Breast epithelium (tissue), 4 donors: ENCODE results near the gene MDH1B. TPM values are rescaled to one million over a fixed set of nuclear protein-coding genes. Genes with fewer than 3 reads are reported as not detected.

ENCODE experiments used
- DNase-seq, 2 donors: peaks; one replicate each; pipeline ENCODE4 v3.0.0-alpha.2; 2019; ENCODE audit warnings: low spot score in 2 of 2
- H3K27ac ChIP-seq, 2 donors: fragments of 200-600 bp; sonication (generic) in 1 of 2; one replicate each; pipeline ENCODE4 v1.5.1; 2016 to 2019; ENCODE audit warnings: mild to moderate bottlenecking in 1 of 2
- H3K27me3 ChIP-seq, 2 donors: fragments of 200-600 bp; sonication (generic) in 1 of 2; one replicate each; pipeline versions ENCODE4 v1.5.1 to v1.6.0; 2017 to 2019; ENCODE audit warnings: control low read depth in 1 of 2, mild to moderate bottlenecking in 1 of 2
- H3K36me3 ChIP-seq: fragments of 200-600 bp; one replicate; pipeline ENCODE4 v1.5.1; 2019
- H3K4me1 ChIP-seq, 2 donors: fragments of 200-600 bp; sonication (generic); one replicate each; pipeline ENCODE4 v1.5.1; 2016 to 2019; ENCODE audit warnings: control low read depth in 1 of 2
- H3K4me3 ChIP-seq, 3 donors: fragments of 200-600 bp; sonication (generic); 1 replicate in 2 of 3; 2 replicates in 1 of 3; pipeline ENCODE4 v1.5.1; 2016 to 2019; ENCODE audit warnings: mild to moderate bottlenecking in 3 of 3, moderate library complexity in 2 of 3
- H3K9me3 ChIP-seq, 2 donors: fragments of 200-600 bp; sonication (generic) in 1 of 2; one replicate each; pipeline ENCODE4 v1.5.1; 2016 to 2019; ENCODE audit warnings: control low read depth in 1 of 2
- CTCF ChIP-seq, 3 donors: fragments of 450-650 bp; IDR thresholded peaks; one replicate each; pipeline ENCODE4 v1.5.1; 2016 to 2017; ENCODE audit warnings: antibody characterized with exemption in 3 of 3, mild to moderate bottlenecking in 3 of 3, moderate library complexity in 3 of 3
- POLR2A ChIP-seq: fragments of 450-650 bp; IDR thresholded peaks from one replicate; pipeline ENCODE4 v1.6.1; 2016; ENCODE audit warnings: antibody characterized with exemption, mild to moderate bottlenecking, moderate library complexity
- POLR2AphosphoS5 ChIP-seq, 3 donors: sonication (generic); formaldehyde crosslinking; IDR thresholded peaks; one replicate each; pipeline ENCODE4 v1.6.1; 2017; ENCODE audit warnings: antibody characterized with exemption in 3 of 3
- intact Hi-C: fragments of 100-400 bp; cut with DNase I; formaldehyde crosslinking; loops from one replicate; pipeline ENCODE4 v1.15.1; 2023; ENCODE audit warnings: low total_unique reads
- total RNA-seq, 3 donors: library from RNA; depleted of rRNA; stranded (reverse); fragments of >200 nt; gene quantifications; one replicate each; pipeline ENCODE4 v1.1.0, GENCODE V29; 2016

MDH1B gene
- total RNA-seq, 3 donors from 2014 or later = 0.64 to 4.7 (median 2.0) TPM

DNA sequence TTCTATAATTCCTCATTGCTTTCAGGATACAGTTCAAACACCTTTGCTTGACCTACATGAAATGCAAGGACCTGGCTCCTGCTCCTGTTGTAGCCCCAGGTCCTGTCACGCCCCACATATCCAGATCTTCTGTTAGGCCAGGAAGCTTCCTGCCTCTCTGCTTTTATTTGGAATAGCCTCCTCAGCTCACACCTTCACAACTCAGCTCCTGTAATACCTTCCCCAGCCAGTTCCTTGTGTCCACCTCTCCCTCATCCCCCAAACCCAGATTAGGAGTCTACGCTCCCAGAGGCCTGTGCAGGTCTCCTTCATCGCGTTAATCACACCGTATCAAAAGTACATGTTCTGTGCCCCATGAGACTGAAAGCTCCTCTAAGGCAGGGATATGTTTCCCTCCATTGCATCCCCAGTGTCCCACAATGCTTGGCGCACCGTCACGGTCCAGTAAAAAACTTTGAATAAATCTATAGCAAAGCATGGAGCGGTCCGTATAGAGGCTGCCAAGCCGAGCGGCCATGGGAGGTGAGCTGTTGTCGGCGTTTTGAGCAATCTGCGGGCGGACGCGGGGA is 371 bp downstream of the MDH1B start:
- Histone ChIP-seq H3K9me3 (no peaks in the 10 kb centered on the region), H3K4me1 (no peaks in the 10 kb centered on the region), H3K36me3 (no peaks in the 10 kb centered on the region), H3K4me3 (peak overlapping the region; percentile 73 to 85 (median 83)), H3K27me3 (no peaks in the 10 kb centered on the region), H3K27ac (peak overlapping the region; percentile 91 to 94)
- no peak for DNase-seq
- TF ChIP-seq POLR2AphosphoS5 (IDR thresholded peaks at IDR 0.05) (peak in 1 of 3 donors; percentile 5), CTCF (IDR thresholded peaks at IDR 0.05) (no peak)
- intact Hi-C loops = no loop called here

GRCh38 chr2:206756816-206757215 is 8.3 kb downstream of the MDH1B start:
- no peaks in the 10 kb centered on the region for H3K4me1 ChIP-seq
- TF ChIP-seq POLR2A (no peak), POLR2AphosphoS5 (IDR thresholded peaks at IDR 0.05) (no peak), CTCF (IDR thresholded peaks at IDR 0.05) (no peak)
- no peaks in the 10 kb centered on the region for H3K36me3 ChIP-seq
- no peak for DNase-seq
- no peak overlapping the region for H3K4me3 ChIP-seq
- intact Hi-C loops = no loop called here
- no peak overlapping the region for H3K27ac ChIP-seq
- no peaks in the 10 kb centered on the region for H3K27me3 ChIP-seq
- H3K9me3 ChIP-seq = no peaks in the 10 kb centered on the region

GRCh38 chr2:206740800-206741199 is 24.3 kb downstream of the MDH1B start:
- no peaks in the 10 kb centered on the region for H3K36me3 ChIP-seq
- H3K9me3 ChIP-seq = no peaks in the 10 kb centered on the region
- no peak for TF ChIP-seq POLR2A
- TF ChIP-seq CTCF (IDR thresholded peaks at IDR 0.05) = no peak
- TF ChIP-seq POLR2AphosphoS5 (IDR thresholded peaks at IDR 0.05) = no peak
- intact Hi-C loops = no loop called here
- no peaks in the 10 kb centered on the region for H3K27me3 ChIP-seq
- H3K27ac ChIP-seq = no peak overlapping the region
- no peak for DNase-seq
- H3K4me3 ChIP-seq = no peak overlapping the region
- no peaks in the 10 kb centered on the region for H3K4me1 ChIP-seq

DNA sequence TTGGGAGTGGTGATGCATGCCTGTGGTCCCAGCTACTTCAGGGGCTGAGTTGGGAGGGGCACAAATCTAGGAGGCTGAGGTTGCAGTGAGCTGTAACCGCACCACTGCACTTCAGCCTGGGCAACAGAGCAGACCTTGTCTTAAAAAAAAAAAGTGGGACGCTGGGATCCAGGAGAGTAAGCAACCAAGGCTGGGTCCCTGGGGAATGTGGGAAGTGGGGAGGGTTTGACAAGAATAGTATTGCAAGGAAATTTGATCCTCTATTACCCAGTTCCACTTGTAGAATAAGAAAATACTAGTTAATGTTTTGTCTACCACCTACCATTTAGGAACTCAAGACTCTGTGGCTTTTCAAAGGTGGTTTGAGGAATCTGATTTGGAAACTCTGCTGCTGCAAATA is 25.9 kb downstream of the MDH1B start:
- Histone ChIP-seq H3K9me3 (no peaks in the 10 kb centered on the region), H3K36me3 (no peaks in the 10 kb centered on the region), H3K4me1 (no peaks in the 10 kb centered on the region), H3K4me3 (no peak overlapping the region), H3K27ac (no peak overlapping the region), H3K27me3 (no peaks in the 10 kb centered on the region)
- DNase-seq = no peak
- TF ChIP-seq POLR2AphosphoS5 (IDR thresholded peaks at IDR 0.05) = no peak
- TF ChIP-seq CTCF (IDR thresholded peaks at IDR 0.05) = no peak
- no peak for TF ChIP-seq POLR2A
- intact Hi-C loops = no loop called here

- no peaks in the 10 kb centered on the region for H3K36me3 ChIP-seq
- no peaks in the 10 kb centered on the region for H3K4me1 ChIP-seq
- no peaks in the 10 kb centered on the region for H3K27me3 ChIP-seq
- TF ChIP-seq POLR2A = no peak
- no peak for TF ChIP-seq POLR2AphosphoS5 (IDR thresholded peaks at IDR 0.05)
- H3K9me3 ChIP-seq = no peaks in the 10 kb centered on the region
- intact Hi-C loops = no loop called here
- no peak for DNase-seq
- H3K4me3 ChIP-seq = no peak overlapping the region
- H3K27ac ChIP-seq = no peak overlapping the region
These were observed 28.2 kb downstream of the MDH1B start for GRCh38 chr2:206736935-206737334.

GRCh38 chr2:206733341-206733740 is 31.8 kb downstream of the MDH1B start:
- Histone ChIP-seq H3K36me3 (no peaks in the 10 kb centered on the region), H3K4me1 (no peaks in the 10 kb centered on the region), H3K9me3 (no peaks in the 10 kb centered on the region), H3K27me3 (no peaks in the 10 kb centered on the region), H3K4me3 (no peak overlapping the region), H3K27ac (no peak overlapping the region)
- TF ChIP-seq POLR2A = no peak
- no peak for TF ChIP-seq CTCF (IDR thresholded peaks at IDR 0.05)
- TF ChIP-seq POLR2AphosphoS5 (IDR thresholded peaks at IDR 0.05) = no peak
- DNase-seq = no peak
- intact Hi-C loops = no loop called here
